ENCODE measurements around the gene FOCAD.

The FOCAD gene

DNA sequence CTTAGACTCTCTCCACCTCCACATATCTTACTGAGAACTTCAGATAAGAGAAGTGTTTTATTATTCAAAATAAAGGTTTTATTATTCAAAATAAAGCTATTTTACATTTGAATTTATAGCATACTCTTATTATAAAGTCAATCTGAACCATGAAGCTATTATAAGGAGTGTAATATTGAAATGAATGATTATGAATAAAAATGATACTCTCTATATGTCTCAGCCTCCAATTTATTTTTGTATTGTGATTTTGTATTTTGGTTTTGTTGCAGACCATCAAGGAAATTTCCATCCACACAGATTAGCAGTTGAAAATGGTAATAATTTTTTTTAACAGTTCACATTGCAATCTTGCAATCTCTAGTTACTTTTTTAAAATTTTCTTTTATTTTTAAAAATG, 10.2 kb downstream of the FOCAD start:
- Histone ChIP-seq H3K14ac (ENCODE audit: low read length) (no peak overlapping the region), H3K4me3 (ENCODE audit: low read length in 2 of 2) (no peak overlapping the region), H3K18ac (ENCODE audit: low read length) (no peak overlapping the region), H3K27me3 (ENCODE audit: control insufficient read depth in 3 of 3, insufficient read depth in 3 of 3, low read depth in 1 of 3, low read length in 3 of 3) (no peaks in the 10 kb centered on the region), H3K23ac (ENCODE audit: low read depth, low read length, poor library complexity) (no peak overlapping the region), H2AFZ (ENCODE audit: low read length) (no peak overlapping the region), H3K36me3 (replicated peaks in 1 of 2; ENCODE audit: control insufficient read depth in 2 of 2, insufficient read depth in 2 of 2, low read length in 2 of 2) (no peaks in the 10 kb centered on the region), H3K9ac (ENCODE audit: low read depth, low read length, poor library complexity) (no peak overlapping the region), H4K8ac (ENCODE audit: low read depth, low read length) (no peak overlapping the region), H3K4ac (ENCODE audit: low read length) (no peak overlapping the region), H3K27ac (replicated peaks; ENCODE audit: low read length) (no peak overlapping the region), H3K4me2 (ENCODE audit: insufficient read depth, low read length, poor library complexity, severe bottlenecking) (no peak overlapping the region), H3K9me3 (replicated peaks in 1 of 2; ENCODE audit: control insufficient read depth in 2 of 2, insufficient read depth in 1 of 2, low read depth in 1 of 2, low read length in 2 of 2) (no peaks in the 10 kb centered on the region), H2AK5ac (ENCODE audit: low read depth, low read length) (no peak overlapping the region), H2BK15ac (ENCODE audit: low read length) (no peak overlapping the region), H3K79me1 (ENCODE audit: low read depth, low read length) (no peaks in the 10 kb centered on the region), H3K4me1 (ENCODE audit: control insufficient read depth in 2 of 2, insufficient read depth in 1 of 2, low read depth in 1 of 2, low read length in 2 of 2) (peaks cover 0 to 5% of the 10 kb centered on the region in 2 donors), H4K91ac (ENCODE audit: low read depth, low read length, poor library complexity) (no peak overlapping the region), H2BK12ac (ENCODE audit: low read length) (no peak overlapping the region), H2BK120ac (ENCODE audit: low read depth, low read length) (no peak overlapping the region), H2BK5ac (ENCODE audit: low read length) (no peak overlapping the region)
- DNase-seq (ENCODE audit: low spot score) = no peak

DNA sequence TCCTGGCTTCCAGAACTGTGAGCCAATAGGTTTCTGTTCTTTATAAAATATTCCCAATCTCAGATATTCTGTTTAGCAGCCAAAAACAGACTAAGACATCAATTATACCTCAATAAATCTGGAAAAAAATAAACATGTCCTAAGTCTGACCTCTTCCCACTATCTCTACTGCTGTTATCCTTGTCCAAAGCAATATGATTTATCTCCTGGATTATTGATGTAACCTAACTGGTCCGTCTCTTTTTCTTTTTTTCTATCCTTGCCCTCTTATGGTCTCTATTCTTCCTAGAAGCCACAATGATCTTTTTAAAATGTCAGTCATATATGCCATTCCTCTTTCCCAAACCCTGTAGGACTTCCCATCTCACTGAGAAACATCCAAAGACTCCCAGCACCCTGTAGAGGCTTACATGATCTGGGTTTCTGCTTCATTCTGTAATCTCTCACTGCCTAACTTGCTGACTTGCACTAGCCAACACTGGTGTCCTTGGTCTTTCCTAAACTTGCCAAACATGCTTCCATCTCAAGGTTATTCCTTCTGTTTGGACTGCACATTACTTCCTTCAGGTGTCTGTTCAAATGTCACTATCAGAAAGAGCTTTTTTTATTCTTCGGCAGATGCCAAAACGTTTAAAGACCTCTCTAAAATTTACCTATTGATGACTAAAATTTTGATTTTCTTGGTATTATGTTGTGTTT, 13.1 kb downstream of the FOCAD start:
- no peaks in the 10 kb centered on the region for H3K9me3 ChIP-seq (replicated peaks in 1 of 2; ENCODE audit: control insufficient read depth in 2 of 2, insufficient read depth in 1 of 2, low read depth in 1 of 2, low read length in 2 of 2)
- H2BK120ac ChIP-seq (ENCODE audit: low read depth, low read length) = no peak overlapping the region
- no CpG with 5 or more reads among the region's 3 CpGs for WGBS, 2 donors (ENCODE audit: extremely low coverage in 2 of 2, insufficient read length in 2 of 2, insufficient replicate concordance in 1 of 2)
- H2BK12ac ChIP-seq (ENCODE audit: low read length) = no peak overlapping the region
- no peak overlapping the region for H3K27ac ChIP-seq (replicated peaks; ENCODE audit: low read length)
- no peak overlapping the region for H3K4ac ChIP-seq (ENCODE audit: low read length)
- H2BK15ac ChIP-seq (ENCODE audit: low read length) = no peak overlapping the region
- H2AFZ ChIP-seq (ENCODE audit: low read length) = no peak overlapping the region
- no peak overlapping the region for H3K23ac ChIP-seq (ENCODE audit: low read depth, low read length, poor library complexity)
- no peak overlapping the region for H4K8ac ChIP-seq (ENCODE audit: low read depth, low read length)
- H4K91ac ChIP-seq (ENCODE audit: low read depth, low read length, poor library complexity) = no peak overlapping the region
- H3K27me3 ChIP-seq (ENCODE audit: control insufficient read depth in 3 of 3, insufficient read depth in 3 of 3, low read depth in 1 of 3, low read length in 3 of 3) = no peaks in the 10 kb centered on the region
- no peak overlapping the region for H3K9ac ChIP-seq (ENCODE audit: low read depth, low read length, poor library complexity)
- no peak overlapping the region for H2AK5ac ChIP-seq (ENCODE audit: low read depth, low read length)
- H3K79me1 ChIP-seq (ENCODE audit: low read depth, low read length) = no peaks in the 10 kb centered on the region
- DNase-seq (ENCODE audit: low spot score) = no peak
- H3K36me3 ChIP-seq (replicated peaks in 1 of 2; ENCODE audit: control insufficient read depth in 2 of 2, insufficient read depth in 2 of 2, low read length in 2 of 2) = no peaks in the 10 kb centered on the region
- H3K18ac ChIP-seq (ENCODE audit: low read length) = no peak overlapping the region
- H3K4me3 ChIP-seq (ENCODE audit: low read length in 2 of 2) = no peak overlapping the region
- H3K14ac ChIP-seq (ENCODE audit: low read length) = no peak overlapping the region
- no peak overlapping the region for H2BK5ac ChIP-seq (ENCODE audit: low read length)
- H3K4me2 ChIP-seq (ENCODE audit: insufficient read depth, low read length, poor library complexity, severe bottlenecking) = no peak overlapping the region
- peaks cover 4 to 5% of the 10 kb centered on the region in 2 donors for H3K4me1 ChIP-seq (ENCODE audit: control insufficient read depth in 2 of 2, insufficient read depth in 1 of 2, low read depth in 1 of 2, low read length in 2 of 2)

- peaks cover 1 to 4% of the 10 kb centered on the region in 2 donors for H3K4me1 ChIP-seq (ENCODE audit: control insufficient read depth in 2 of 2, insufficient read depth in 1 of 2, low read depth in 1 of 2, low read length in 2 of 2)
- no peak overlapping the region for H3K9ac ChIP-seq (ENCODE audit: low read depth, low read length, poor library complexity)
- no peak overlapping the region for H3K27ac ChIP-seq (replicated peaks; ENCODE audit: low read length)
- DNase-seq (ENCODE audit: low spot score) = no peak
- H3K36me3 ChIP-seq (replicated peaks in 1 of 2; ENCODE audit: control insufficient read depth in 2 of 2, insufficient read depth in 2 of 2, low read length in 2 of 2) = no peaks in the 10 kb centered on the region
- H4K8ac ChIP-seq (ENCODE audit: low read depth, low read length) = no peak overlapping the region
- no peak overlapping the region for H3K4ac ChIP-seq (ENCODE audit: low read length)
- no peak overlapping the region for H3K14ac ChIP-seq (ENCODE audit: low read length)
- no peak overlapping the region for H3K4me3 ChIP-seq (ENCODE audit: low read length in 2 of 2)
- no peaks in the 10 kb centered on the region for H3K27me3 ChIP-seq (ENCODE audit: control insufficient read depth in 3 of 3, insufficient read depth in 3 of 3, low read depth in 1 of 3, low read length in 3 of 3)
- H2BK15ac ChIP-seq (ENCODE audit: low read length) = no peak overlapping the region
- H2BK5ac ChIP-seq (ENCODE audit: low read length) = no peak overlapping the region
- H3K79me1 ChIP-seq (ENCODE audit: low read depth, low read length) = no peaks in the 10 kb centered on the region
- no peak overlapping the region for H3K23ac ChIP-seq (ENCODE audit: low read depth, low read length, poor library complexity)
- no peak overlapping the region for H2BK120ac ChIP-seq (ENCODE audit: low read depth, low read length)
- H2AK5ac ChIP-seq (ENCODE audit: low read depth, low read length) = no peak overlapping the region
- H3K9me3 ChIP-seq (replicated peaks in 1 of 2; ENCODE audit: control insufficient read depth in 2 of 2, insufficient read depth in 1 of 2, low read depth in 1 of 2, low read length in 2 of 2) = no peaks in the 10 kb centered on the region
- H2AFZ ChIP-seq (ENCODE audit: low read length) = no peak overlapping the region
- H3K18ac ChIP-seq (ENCODE audit: low read length) = no peak overlapping the region
- no peak overlapping the region for H2BK12ac ChIP-seq (ENCODE audit: low read length)
- no peak overlapping the region for H3K4me2 ChIP-seq (ENCODE audit: insufficient read depth, low read length, poor library complexity, severe bottlenecking)
- H4K91ac ChIP-seq (ENCODE audit: low read depth, low read length, poor library complexity) = no peak overlapping the region
Measured at GRCh38 chr9:20698782-20699181, 14.7 kb downstream of the FOCAD start.

DNA sequence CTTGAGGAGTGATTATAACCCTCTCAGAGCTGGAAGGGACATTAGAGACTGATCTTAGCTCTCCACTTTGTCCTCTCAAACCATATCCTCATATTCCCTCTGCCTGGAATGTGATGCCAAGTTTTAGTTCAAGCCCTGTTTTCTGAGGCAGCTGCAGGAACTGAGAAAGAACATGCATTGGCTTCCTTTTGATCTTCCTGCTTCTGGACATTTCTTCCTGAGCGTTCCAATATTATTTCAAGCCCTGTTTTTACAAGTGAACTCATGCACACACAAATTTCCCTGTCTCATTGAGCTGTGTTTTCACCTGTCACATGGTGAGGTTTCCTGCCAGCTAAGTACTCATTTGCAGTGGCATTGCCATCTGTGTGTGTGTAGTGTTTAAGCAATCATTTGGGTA, 17.0 kb downstream of the FOCAD start:
- no peaks in the 10 kb centered on the region for H3K36me3 ChIP-seq (replicated peaks in 1 of 2; ENCODE audit: control insufficient read depth in 2 of 2, insufficient read depth in 2 of 2, low read length in 2 of 2)
- H4K8ac ChIP-seq (ENCODE audit: low read depth, low read length) = no peak overlapping the region
- H3K23ac ChIP-seq (ENCODE audit: low read depth, low read length, poor library complexity) = no peak overlapping the region
- WGBS, 2 donors (ENCODE audit: extremely low coverage in 2 of 2, insufficient read length in 2 of 2, insufficient replicate concordance in 1 of 2) = no CpG with 5 or more reads among the region's 1 CpG
- no peak overlapping the region for H3K14ac ChIP-seq (ENCODE audit: low read length)
- H2BK120ac ChIP-seq (ENCODE audit: low read depth, low read length) = no peak overlapping the region
- no peak overlapping the region for H3K27ac ChIP-seq (replicated peaks; ENCODE audit: low read length)
- H3K4me3 ChIP-seq (ENCODE audit: low read length in 2 of 2) = no peak overlapping the region
- no peaks in the 10 kb centered on the region for H3K79me1 ChIP-seq (ENCODE audit: low read depth, low read length)
- no peak overlapping the region for H2AK5ac ChIP-seq (ENCODE audit: low read depth, low read length)
- H2BK5ac ChIP-seq (ENCODE audit: low read length) = no peak overlapping the region
- no peak overlapping the region for H3K18ac ChIP-seq (ENCODE audit: low read length)
- no peak for DNase-seq (ENCODE audit: low spot score)
- no peaks in the 10 kb centered on the region for H3K27me3 ChIP-seq (ENCODE audit: control insufficient read depth in 3 of 3, insufficient read depth in 3 of 3, low read depth in 1 of 3, low read length in 3 of 3)
- no peak overlapping the region for H2BK12ac ChIP-seq (ENCODE audit: low read length)
- no peak overlapping the region for H3K4me2 ChIP-seq (ENCODE audit: insufficient read depth, low read length, poor library complexity, severe bottlenecking)
- no peak overlapping the region for H2BK15ac ChIP-seq (ENCODE audit: low read length)
- H4K91ac ChIP-seq (ENCODE audit: low read depth, low read length, poor library complexity) = no peak overlapping the region
- H3K4ac ChIP-seq (ENCODE audit: low read length) = no peak overlapping the region
- no peaks in the 10 kb centered on the region for H3K9me3 ChIP-seq (replicated peaks in 1 of 2; ENCODE audit: control insufficient read depth in 2 of 2, insufficient read depth in 1 of 2, low read depth in 1 of 2, low read length in 2 of 2)
- H3K4me1 ChIP-seq (ENCODE audit: control insufficient read depth in 2 of 2, insufficient read depth in 1 of 2, low read depth in 1 of 2, low read length in 2 of 2) = peaks cover 1 to 4% of the 10 kb centered on the region in 2 donors
- no peak overlapping the region for H2AFZ ChIP-seq (ENCODE audit: low read length)
- H3K9ac ChIP-seq (ENCODE audit: low read depth, low read length, poor library complexity) = no peak overlapping the region

Data from neuronal stem cell (in vitro differentiated cells).